ENCODE data around the gene AOPEP. TPM values are rescaled to one million over a fixed set of nuclear protein-coding genes. Genes with fewer than 3 reads are reported as not detected.
A peak's percentile ranks its signal among the peaks of the same experiment; 100 is the strongest.

AOPEP gene
- polyA plus RNA-seq, 1 of the 3 experiments (the other 2 are of a cell fraction) = 54.6 TPM

DNA sequence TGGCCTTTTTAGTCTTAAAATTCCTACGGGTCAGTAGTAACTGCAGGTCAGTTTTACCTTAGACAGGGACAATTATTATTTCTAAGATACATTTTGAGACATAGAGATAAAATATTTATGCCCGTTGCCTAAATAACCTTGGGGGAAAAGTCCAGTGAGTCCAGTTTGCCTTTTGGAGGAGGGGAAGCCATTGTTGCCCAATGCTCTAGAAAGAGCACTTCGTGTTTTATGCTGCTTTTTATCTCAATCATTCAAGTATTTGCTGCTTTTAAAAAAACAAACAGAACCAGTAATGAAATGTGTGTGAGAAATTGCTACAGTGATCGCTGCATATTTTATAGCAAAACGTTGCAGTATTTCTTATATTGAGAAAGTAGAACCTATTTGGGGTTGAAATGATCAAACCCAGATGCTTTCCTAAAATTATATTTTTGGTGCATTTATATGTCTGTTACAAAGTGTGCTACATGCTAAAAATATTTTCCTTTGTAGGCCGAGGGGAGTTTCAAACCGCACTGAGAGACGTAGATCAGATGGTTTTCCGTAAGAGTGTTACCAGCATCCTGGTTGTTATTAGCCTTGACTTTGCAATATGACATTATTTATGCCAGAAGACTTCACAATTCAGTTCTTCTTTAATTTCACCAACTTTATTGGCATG lies 266.8 kb downstream of the AOPEP start:
- no peak overlapping the region for H3K4me3 ChIP-seq (ENCODE audit: low read depth in 2 of 2, low read length in 1 of 2)
- H3K9me2 ChIP-seq = no peaks in the 10 kb centered on the region
- peaks cover 12 to 29% of the 10 kb centered on the region in 2 experiments; a peak in 3 of 4 replicates for H3K4me1 ChIP-seq (ENCODE audit: control insufficient read depth in 1 of 2, insufficient read depth in 2 of 2, low read depth in 1 of 2, low read length in 1 of 2)
- ChIA-PET POLR2A (no interaction called here), CTCF (no interaction called here)
- peak overlapping the region in 1 of 2 experiments; percentile 19; a peak in 1 of 4 replicates for H3K27ac ChIP-seq (ENCODE audit: low read depth in 2 of 2, low read length in 1 of 2)
- no peaks in the 10 kb centered on the region for H3K27me3 ChIP-seq (ENCODE audit: insufficient read depth)
- H3K36me3 ChIP-seq (replicated peaks in 1 of 2; ENCODE audit: control insufficient read depth in 1 of 2, insufficient read depth in 2 of 2, low read length in 1 of 2) = peaks cover 3 to 6% of the 10 kb centered on the region in 2 experiments
- TF ChIP-seq TCF12 (IDR thresholded peaks at IDR 0.05) (no peak), FOXJ3 (CRISPR knock-in tag; IDR thresholded peaks at IDR 0.05) (no peak), MXI1 (IDR thresholded peaks at IDR 0.05; ENCODE audit: low read depth, low read length) (no peak), NRF1 (IDR thresholded peaks at IDR 0.05; ENCODE audit: low read depth, low read length) (no peak), PBX3 (IDR thresholded peaks at IDR 0.05) (no peak), JUND (IDR thresholded peaks at IDR 0.05) (no peak), GABPA (IDR thresholded peaks at IDR 0.05; ENCODE audit: low read depth) (no peak), FOXM1 (IDR thresholded peaks at IDR 0.05; ENCODE audit: low read depth) (no peak), NFIC (IDR thresholded peaks at IDR 0.05; ENCODE audit: borderline replicate concordance) (no peak), EP300 (IDR thresholded peaks at IDR 0.05; ENCODE audit: borderline replicate concordance in 1 of 2, low read depth in 1 of 2, low read length in 1 of 2) (no peak), SMC3 (IDR thresholded peaks at IDR 0.05; ENCODE audit: low read depth, low read length) (no peak), CHD2 (IDR thresholded peaks at IDR 0.05; ENCODE audit: low read length, partially characterized antibody) (no peak)
- TF ChIP-seq, protein P1, sequence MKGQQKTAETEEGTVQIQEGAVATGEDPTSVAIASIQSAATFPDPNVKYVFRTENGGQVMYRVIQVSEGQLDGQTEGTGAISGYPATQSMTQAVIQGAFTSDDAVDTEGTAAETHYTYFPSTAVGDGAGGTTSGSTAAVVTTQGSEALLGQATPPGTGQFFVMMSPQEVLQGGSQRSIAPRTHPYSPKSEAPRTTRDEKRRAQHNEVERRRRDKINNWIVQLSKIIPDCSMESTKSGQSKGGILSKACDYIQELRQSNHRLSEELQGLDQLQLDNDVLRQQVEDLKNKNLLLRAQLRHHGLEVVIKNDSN (IDR thresholded peaks at IDR 0.05; ENCODE audit: borderline replicate concordance, low read depth) = no peak
- TF ChIP-seq, protein P2, sequence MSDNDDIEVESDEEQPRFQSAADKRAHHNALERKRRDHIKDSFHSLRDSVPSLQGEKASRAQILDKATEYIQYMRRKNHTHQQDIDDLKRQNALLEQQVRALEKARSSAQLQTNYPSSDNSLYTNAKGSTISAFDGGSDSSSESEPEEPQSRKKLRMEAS (IDR thresholded peaks at IDR 0.05; ENCODE audit: low read depth) = no peak
- no peaks in the 10 kb centered on the region for H3F3A ChIP-seq (replicated peaks; ENCODE audit: insufficient read depth)
- H3K9me3 ChIP-seq = no peaks in the 10 kb centered on the region
- WGBS (ENCODE audit: low lambda C conversion rate) = 82% methylated on average over 9 of the region's 9 CpGs
- H4K20me1 ChIP-seq (ENCODE audit: insufficient read depth) = no peaks in the 10 kb centered on the region
- H3K79me2 ChIP-seq (ENCODE audit: insufficient read depth) = no peaks in the 10 kb centered on the region
- H3K4me2 ChIP-seq = no peak overlapping the region
- H3K9ac ChIP-seq = no peak overlapping the region
- H2AFZ ChIP-seq (ENCODE audit: low read depth) = no peak overlapping the region
- no peak for DNase-seq

DNA sequence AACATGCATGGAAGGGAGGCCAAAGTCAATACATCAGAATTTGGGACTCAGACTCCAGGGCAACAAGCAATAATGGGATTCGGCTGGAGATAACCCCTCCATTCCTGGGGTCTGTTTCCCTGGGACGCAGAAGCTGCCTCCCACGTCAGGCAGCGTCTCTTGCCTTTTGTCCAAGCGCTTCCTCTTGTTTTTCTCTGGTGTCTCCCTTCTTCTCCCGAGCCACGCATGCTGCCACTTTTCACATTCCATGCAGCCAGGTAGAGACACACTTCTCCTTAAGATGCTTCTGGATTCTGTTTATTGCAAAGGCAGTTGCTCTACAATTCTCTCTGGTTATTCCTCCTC lies 267.3 kb downstream of the AOPEP start:
- no peak overlapping the region for H3K4me2 ChIP-seq
- ChIA-PET CTCF (interaction anchor here (0.9 to 1.1 kb wide), 2 partner anchors 134 to 312 kb away, joined by 3 to 5 read pairs; no protein-coding TSS in a partner anchor), POLR2A (no interaction called here)
- peaks cover 3 to 4% of the 10 kb centered on the region in 2 experiments for H3K36me3 ChIP-seq (replicated peaks in 1 of 2; ENCODE audit: control insufficient read depth in 1 of 2, insufficient read depth in 2 of 2, low read length in 1 of 2)
- no peak overlapping the region for H3K4me3 ChIP-seq (ENCODE audit: low read depth in 2 of 2, low read length in 1 of 2)
- DNase-seq = no peak
- no peak overlapping the region for H3K9ac ChIP-seq
- no peaks in the 10 kb centered on the region for H4K20me1 ChIP-seq (ENCODE audit: insufficient read depth)
- H3K27me3 ChIP-seq (ENCODE audit: insufficient read depth) = no peaks in the 10 kb centered on the region
- H3K9me2 ChIP-seq = no peaks in the 10 kb centered on the region
- peak overlapping the region in 1 of 2 experiments; percentile 19; a peak in 1 of 4 replicates for H3K27ac ChIP-seq (ENCODE audit: low read depth in 2 of 2, low read length in 1 of 2)
- H3K9me3 ChIP-seq = no peaks in the 10 kb centered on the region
- H2AFZ ChIP-seq (ENCODE audit: low read depth) = no peak overlapping the region
- no peaks in the 10 kb centered on the region for H3K79me2 ChIP-seq (ENCODE audit: insufficient read depth)
- 85% methylated on average over 7 of the region's 7 CpGs for WGBS (ENCODE audit: low lambda C conversion rate)
- no peaks in the 10 kb centered on the region for H3F3A ChIP-seq (replicated peaks; ENCODE audit: insufficient read depth)
- peaks cover 12 to 29% of the 10 kb centered on the region in 2 experiments; a peak in 3 of 4 replicates for H3K4me1 ChIP-seq (ENCODE audit: control insufficient read depth in 1 of 2, insufficient read depth in 2 of 2, low read depth in 1 of 2, low read length in 1 of 2)
- TF ChIP-seq, protein P3, sequence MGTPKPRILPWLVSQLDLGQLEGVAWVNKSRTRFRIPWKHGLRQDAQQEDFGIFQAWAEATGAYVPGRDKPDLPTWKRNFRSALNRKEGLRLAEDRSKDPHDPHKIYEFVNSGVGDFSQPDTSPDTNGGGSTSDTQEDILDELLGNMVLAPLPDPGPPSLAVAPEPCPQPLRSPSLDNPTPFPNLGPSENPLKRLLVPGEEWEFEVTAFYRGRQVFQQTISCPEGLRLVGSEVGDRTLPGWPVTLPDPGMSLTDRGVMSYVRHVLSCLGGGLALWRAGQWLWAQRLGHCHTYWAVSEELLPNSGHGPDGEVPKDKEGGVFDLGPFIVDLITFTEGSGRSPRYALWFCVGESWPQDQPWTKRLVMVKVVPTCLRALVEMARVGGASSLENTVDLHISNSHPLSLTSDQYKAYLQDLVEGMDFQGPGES (IDR thresholded peaks at IDR 0.05; ENCODE audit: low read depth, low read length) = no peak
- TF ChIP-seq, protein P2 (IDR thresholded peaks at IDR 0.05; ENCODE audit: low read depth) = no peak
- TF ChIP-seq EZH2phosphoT487 (IDR thresholded peaks at IDR 0.05; ENCODE audit: borderline replicate concordance, low read depth) (no peak), MXI1 (IDR thresholded peaks at IDR 0.05; ENCODE audit: low read depth, low read length) (no peak), MEF2A (IDR thresholded peaks at IDR 0.05; ENCODE audit: borderline replicate concordance, low read depth) (no peak), FOSL2 (IDR thresholded peaks at IDR 0.05; ENCODE audit: borderline replicate concordance, low read depth) (no peak), POLR2AphosphoS5 (IDR thresholded peaks at IDR 0.05; ENCODE audit: low read depth, low read length) (no peak), ELF1 (IDR thresholded peaks at IDR 0.05) (no peak), CTCF (IDR thresholded peaks at IDR 0.05) (no peak), JUND (IDR thresholded peaks at IDR 0.05) (no peak)
